Germinal center (tissue), 1 donor: ENCODE data around the gene SLC9C1.

Experiments used
- DNase-seq: peaks from one replicate; pipeline ENCODE4 v3.0.0; 2012; ENCODE audit warnings: mixed read lengths, low spot score

The SLC9C1 gene

GRCh38 chr3:112130638-112130993 is 163.4 kb downstream of the SLC9C1 start:
- no peak for DNase-seq

GRCh38 chr3:112129925-112130637 is 163.9 kb downstream of the SLC9C1 start:
- DNase-seq, result no peak

- DNase-seq, result peak; percentile 51
Observed at GRCh38 chr3:112128843-112129727, 164.9 kb downstream of the SLC9C1 start.

GRCh38 chr3:112127522-112128494 is 166.2 kb downstream of the SLC9C1 start:
- DNase-seq, result no peak

GRCh38 chr3:112126511-112126911 is 167.5 kb downstream of the SLC9C1 start:
- DNase-seq, result no peak

GRCh38 chr3:112124907-112125607 is 169.0 kb downstream of the SLC9C1 start:
- DNase-seq, result no peak

GRCh38 chr3:112123548-112123947 is 170.5 kb downstream of the SLC9C1 start:
- no peak for DNase-seq

- DNase-seq, result no peak
Observed at GRCh38 chr3:112122870-112123269, 171.1 kb downstream of the SLC9C1 start.

GRCh38 chr3:112121577-112122547 is 172.2 kb downstream of the SLC9C1 start:
- DNase-seq, result no peak

- DNase-seq, result no peak
Observed at GRCh38 chr3:112119962-112120836, 173.8 kb downstream of the SLC9C1 start.

GRCh38 chr3:112117841-112118571 is 176.0 kb downstream of the SLC9C1 start:
- DNase-seq, result peak; percentile 51

GRCh38 chr3:112117415-112117814 is 176.6 kb downstream of the SLC9C1 start:
- no peak for DNase-seq

- no peak for DNase-seq
Observed at GRCh38 chr3:112116748-112117186, 177.2 kb downstream of the SLC9C1 start.

GRCh38 chr3:112115806-112116383 is 178.1 kb downstream of the SLC9C1 start:
- no peak for DNase-seq

GRCh38 chr3:112115161-112115739 is 178.8 kb downstream of the SLC9C1 start:
- DNase-seq, result no peak

- DNase-seq, result no peak
Observed at GRCh38 chr3:112114576-112115160, 179.3 kb downstream of the SLC9C1 start.

GRCh38 chr3:112111785-112112402 is 182.1 kb downstream of the SLC9C1 start:
- peak; percentile 77 for DNase-seq
